ENCODE measurements around the gene FAM209A. TPM values are rescaled to one million over a fixed set of nuclear protein-coding genes. Genes with fewer than 3 reads are reported as not detected.

Gene FAM209A
- total and polyA plus RNA-seq, 4 experiments from 2014 or later, result 0.30 to 5.4 (median 2.6) TPM

GRCh38 chr20:56575157-56575556 is 50.6 kb downstream of the FAM209A start:
- Mint-ChIP-seq H3K4me1 (no peaks in the 10 kb centered on the region), H3K4me3 (no peak overlapping the region), H3K9me3 (peaks cover 0 to 7% (median 0%) of the 10 kb centered on the region in 8 donors), H3K27me3 (peaks cover 13 to 23% of the 10 kb centered on the region in 2 donors), H3K36me3 (no peaks in the 10 kb centered on the region), H3K27ac (no peak overlapping the region)
- no peak overlapping the region for H3K27ac ChIP-seq (ENCODE audit: low read depth, low read length)
- H3K36me3 ChIP-seq (ENCODE audit: insufficient read depth, low read length), result no peaks in the 10 kb centered on the region
- no peaks in the 10 kb centered on the region for H3K9me3 ChIP-seq (ENCODE audit: control insufficient read depth in 1 of 2, low read length in 2 of 2)
- H3K4me1 ChIP-seq (ENCODE audit: insufficient read depth, low read length), result no peaks in the 10 kb centered on the region
- intact Hi-C loops (cut with micrococcal nuclease), result no loop called here
- H3K27me3 ChIP-seq (ENCODE audit: insufficient read depth, low read length), result no peaks in the 10 kb centered on the region
- DNase-seq, result no peak
- ChIA-PET CTCF (ENCODE audit: partially characterized antibody) (interaction anchor here (0.9 kb wide), 1 partner anchor 24 kb away, joined by 3 read pairs; no protein-coding TSS in a partner anchor), POLR2A (ENCODE audit: partially characterized antibody) (no interaction called here)
- H3K4me3 ChIP-seq (ENCODE audit: low read length in 2 of 2), result no peak overlapping the region

Other genes with a start within 250 kb of the FAM209A start
- gene FAM210B, start 165.8 kb upstream of the FAM209A start, total RNA-seq, result 10 to 100 TPM; 28.7 to 32.0 TPM
- gene FAM210B, start 165.8 kb upstream of the FAM209A start, polyA plus RNA-seq, result 10 to 100 TPM; 38.7 to 38.8 TPM
- gene AURKA, start 132.5 kb upstream of the FAM209A start, total RNA-seq, result 1 to 10 TPM; 1.3 to 1.7 TPM
- gene AURKA, start 132.5 kb upstream of the FAM209A start, polyA plus RNA-seq, result 1 to 10 TPM in 1 of 2 donors, under 1 TPM in 1; 0.81 to 2.8 TPM
- 10 to 100 TPM; 50.1 to 55.3 TPM for gene CSTF1, start 132.1 kb upstream of the FAM209A start, total RNA-seq
- 10 to 100 TPM; 40.9 to 48.0 TPM for gene CSTF1, start 132.1 kb upstream of the FAM209A start, polyA plus RNA-seq
- gene CASS4, start 112.5 kb upstream of the FAM209A start, total RNA-seq, result 10 to 100 TPM; 10.8 to 10.9 TPM
- gene CASS4, start 112.5 kb upstream of the FAM209A start, polyA plus RNA-seq, result 1 to 10 TPM; 3.3 to 4.9 TPM
- 10 to 100 TPM; 66.0 to 67.0 TPM for gene RTF2, start 56.1 kb upstream of the FAM209A start, total RNA-seq
- 100 to 1,000 TPM; 123 to 129 TPM for gene RTF2, start 56.1 kb upstream of the FAM209A start, polyA plus RNA-seq
- 1 to 10 TPM; 2.2 TPM for gene FAM209B, start 8.5 kb downstream of the FAM209A start, total RNA-seq
- under 1 TPM; 0.32 to 0.58 TPM for gene FAM209B, start 8.5 kb downstream of the FAM209A start, polyA plus RNA-seq
- not detected for gene TFAP2C, start 104.6 kb downstream of the FAM209A start, total RNA-seq
- gene TFAP2C, start 104.6 kb downstream of the FAM209A start, polyA plus RNA-seq, result not detected

Measured in CD4-positive, alpha-beta memory T cell (primary cell).